Astrocyte of the spinal cord (primary cell): Measurements from ENCODE around the gene RND3.
A peak's percentile ranks its signal among the peaks of the same experiment; 100 is the strongest.

Experiments used
- DNase-seq: peaks from one replicate; pipeline ENCODE4 v3.0.0; 2011; ENCODE audit warnings: low read depth, low spot score
- H3K4me3 ChIP-seq: 2 replicates; pipeline ENCODE4 v1.5.1; 2011; ENCODE audit warnings: low read depth, mild to moderate bottlenecking, low read length, moderate library complexity
- CTCF ChIP-seq: IDR thresholded peaks from 2 replicates; pipeline ENCODE4 v1.5.1; 2012; ENCODE audit warnings: low read depth, mild to moderate bottlenecking, low read length, inconsistent platforms
- in situ Hi-C: cut with HindIII; loops from 2 replicates; pipeline ENCODE4 v1.10.0; 2017; ENCODE audit warnings: low sequenced_read_pairs

The RND3 gene

GRCh38 chr2:150495001-150495400 is 7.5 kb upstream of the RND3 start:
- TF ChIP-seq CTCF, result no peak
- no peak for DNase-seq
- H3K4me3 ChIP-seq, result no peak overlapping the region
- in situ Hi-C loops, result no loop called here

GRCh38 chr2:150494234-150494945 is 6.9 kb upstream of the RND3 start:
- TF ChIP-seq CTCF, result no peak
- no peak overlapping the region for H3K4me3 ChIP-seq
- no peak for DNase-seq
- in situ Hi-C loops, result no loop called here

- DNase-seq, result peak; percentile 55
- H3K4me3 ChIP-seq, result no peak overlapping the region
- no peak for TF ChIP-seq CTCF
- in situ Hi-C loops, result no loop called here
These were observed 4.5 kb upstream of the RND3 start for GRCh38 chr2:150491943-150492342.

GRCh38 chr2:150491430-150491829 is 4.0 kb upstream of the RND3 start:
- no peak for TF ChIP-seq CTCF
- H3K4me3 ChIP-seq, result no peak overlapping the region
- in situ Hi-C loops, result no loop called here
- DNase-seq, result no peak

GRCh38 chr2:150490466-150490865 is 3.0 kb upstream of the RND3 start:
- in situ Hi-C loops, result no loop called here
- no peak overlapping the region for H3K4me3 ChIP-seq

More at GRCh38 chr2:150490466-150490865, 3.0 kb upstream of the RND3 start:
- no peak for TF ChIP-seq CTCF
- no peak for DNase-seq
